Common myeloid progenitor, CD34-positive (primary cell): ENCODE data around the gene PMCH.
A peak's percentile ranks its signal among the peaks of the same experiment; 100 is the strongest.

ENCODE experiments used
- CTCF ChIA-PET: fragments of 350-600 bp; sonication (Branson Sonifier 250); formaldehyde crosslinking; loops from one replicate; lab custom pipeline; 2021; ENCODE audit warnings: antibody characterized with exemption; lab: Charles Lee
- POLR2A ChIA-PET: fragments of 350-600 bp; sonication (Branson Sonifier 250); formaldehyde crosslinking; loops from one replicate; lab custom pipeline; 2021; ENCODE audit warnings: antibody characterized with exemption; lab: Charles Lee
- DNase-seq, 3 donors: peaks; one replicate each; pipeline versions ENCODE4 v3.0.0 to v3.0.0-alpha.2; 2013
- H3K27ac ChIP-seq, 2 experiments: 1 replicate in 1 of 2; 2 replicates in 1 of 2; pipeline ENCODE4 v1.7.0; 2013; ENCODE audit warnings: inconsistent platforms in 2 of 2, low read length in 2 of 2, mild to moderate bottlenecking in 2 of 2, low read depth in 1 of 2, moderate library complexity in 1 of 2; ENCODE audit not compliant: severe bottlenecking in 2 of 2, insufficient read depth in 1 of 2, poor library complexity in 1 of 2
- H3K27me3 ChIP-seq, 5 experiments: replicated peaks in 2 of 5; 1 replicate in 3 of 5; 2 replicates in 2 of 5; pipeline versions ENCODE4 v1.6.1 to v1.7.0; 2013; ENCODE audit warnings: low read length in 4 of 5, mild to moderate bottlenecking in 2 of 5, moderate library complexity in 2 of 5, inconsistent platforms in 1 of 5; ENCODE audit not compliant: insufficient read depth in 5 of 5, control insufficient read depth in 4 of 5
- H3K36me3 ChIP-seq, 4 experiments: 1 replicate in 2 of 4; 2 replicates in 2 of 4; pipeline versions ENCODE4 v1.6.1 to v1.7.0; 2013; ENCODE audit warnings: low read length in 3 of 4, control low read depth in 1 of 4, mild to moderate bottlenecking in 1 of 4; ENCODE audit not compliant: control insufficient read depth in 4 of 4, insufficient read depth in 4 of 4
- H3K4me1 ChIP-seq, 4 experiments: 1 replicate in 3 of 4; 2 replicates in 1 of 4; pipeline versions ENCODE4 v1.6.1 to v1.7.1; 2013; ENCODE audit warnings: low read length in 3 of 4, mild to moderate bottlenecking in 3 of 4, control low read depth in 1 of 4, inconsistent platforms in 1 of 4, moderate library complexity in 1 of 4; ENCODE audit not compliant: control insufficient read depth in 4 of 4, insufficient read depth in 4 of 4; ENCODE audit errors: control extremely low read depth in 1 of 4
- H3K4me3 ChIP-seq, 7 experiments: 1 replicate in 4 of 7; 2 replicates in 3 of 7; pipeline versions ENCODE4 v1.5.1 to v1.7.0; 2013; ENCODE audit warnings: mild to moderate bottlenecking in 7 of 7, low read length in 6 of 7, moderate library complexity in 6 of 7, inconsistent platforms in 2 of 7, low read depth in 2 of 7, control low read depth in 1 of 7; ENCODE audit not compliant: insufficient read depth in 4 of 7, control insufficient read depth in 1 of 7; ENCODE audit errors: extremely low read depth in 1 of 7
- H3K9me3 ChIP-seq, 5 experiments: 1 replicate in 4 of 5; 2 replicates in 1 of 5; pipeline versions ENCODE4 v1.6.1 to v1.7.1; 2013; ENCODE audit warnings: low read length in 4 of 5, mild to moderate bottlenecking in 2 of 5, inconsistent platforms in 1 of 5, low read depth in 1 of 5, moderate library complexity in 1 of 5; ENCODE audit not compliant: control insufficient read depth in 4 of 5, insufficient read depth in 2 of 5; ENCODE audit errors: control extremely low read depth in 1 of 5
- WGBS: methylation state at CpG from one replicate; pipeline ENCODE4 v1.1.5; 2013; ENCODE audit not compliant: insufficient coverage; 5-methylcytosine and 5-hydroxymethylcytosine counted together

Gene PMCH

GRCh38 chr12:102174117-102174516 is 23.5 kb downstream of the PMCH start:
- no peak overlapping the region for H3K4me3 ChIP-seq
- WGBS: no CpG with 5 or more reads among the region's 2 CpGs
- ChIA-PET POLR2A (no interaction called here), CTCF (interaction anchor here (1.1 kb wide), 1 partner anchor 121 kb away, joined by 3 read pairs; no protein-coding TSS in a partner anchor)
- peaks cover 0 to 5% (median 0%) of the 10 kb centered on the region in 4 experiments for H3K4me1 ChIP-seq
- peak in 1 of 3 donors; percentile 21 for DNase-seq
- H3K27ac ChIP-seq: peak overlapping the region in 1 of 2 experiments; percentile 18
- peaks cover 0 to 25% (median under 1%) of the 10 kb centered on the region in 4 experiments for H3K36me3 ChIP-seq
- H3K9me3 ChIP-seq: no peaks in the 10 kb centered on the region
- H3K27me3 ChIP-seq: no peaks in the 10 kb centered on the region

- ChIA-PET CTCF (interaction anchor here (1.8 to 1.9 kb wide), 2 partner anchors 310 to 314 kb away, joined by 5 read pairs; no protein-coding TSS in a partner anchor), POLR2A (no interaction called here)
- Histone ChIP-seq H3K27ac (no peak overlapping the region), H3K4me3 (no peak overlapping the region), H3K4me1 (peaks cover 0 to 5% (median 0%) of the 10 kb centered on the region in 4 experiments), H3K27me3 (no peaks in the 10 kb centered on the region), H3K36me3 (peaks cover 0 to 14% (median under 1%) of the 10 kb centered on the region in 4 experiments), H3K9me3 (no peaks in the 10 kb centered on the region)
- DNase-seq: no peak
These were observed 25.2 kb downstream of the PMCH start for GRCh38 chr12:102172436-102172835.

GRCh38 chr12:102171951-102172350 is 25.7 kb downstream of the PMCH start:
- DNase-seq: no peak
- Histone ChIP-seq H3K4me3 (no peak overlapping the region), H3K4me1 (peaks cover 0 to 5% (median 0%) of the 10 kb centered on the region in 4 experiments), H3K27me3 (no peaks in the 10 kb centered on the region), H3K9me3 (no peaks in the 10 kb centered on the region), H3K36me3 (peaks cover 0 to 11% (median under 1%) of the 10 kb centered on the region in 4 experiments), H3K27ac (no peak overlapping the region)
- CTCF ChIA-PET: interaction anchor here (1.8 to 1.9 kb wide), 2 partner anchors 310 to 314 kb away, joined by 5 read pairs; no protein-coding TSS in a partner anchor
- POLR2A ChIA-PET: no interaction called here

GRCh38 chr12:102169922-102170621 is 27.6 kb downstream of the PMCH start:
- WGBS: no CpG with 5 or more reads among the region's 2 CpGs

GRCh38 chr12:102167821-102168604 is 29.6 kb downstream of the PMCH start:
- ChIA-PET CTCF (interaction anchor here (0.6 to 3.5 kb wide), 7 partner anchors 18 to 642 kb away, joined by 3 to 17 read pairs (median 4); no protein-coding TSS in a partner anchor), POLR2A (no interaction called here)
- peaks cover 0 to 7% (median 1%) of the 10 kb centered on the region in 4 experiments for H3K36me3 ChIP-seq
- no peak overlapping the region for H3K4me3 ChIP-seq
- DNase-seq: no peak
- H3K9me3 ChIP-seq: no peaks in the 10 kb centered on the region
- H3K4me1 ChIP-seq: no peaks in the 10 kb centered on the region
- H3K27ac ChIP-seq: no peak overlapping the region
- no peaks in the 10 kb centered on the region for H3K27me3 ChIP-seq

More at GRCh38 chr12:102169922-102170621, 27.6 kb downstream of the PMCH start:
- Histone ChIP-seq H3K27ac (no peak overlapping the region), H3K4me1 (peaks cover 0 to 5% (median 0%) of the 10 kb centered on the region in 4 experiments), H3K27me3 (no peaks in the 10 kb centered on the region), H3K4me3 (no peak overlapping the region), H3K36me3 (peaks cover 0 to 11% (median under 1%) of the 10 kb centered on the region in 4 experiments), H3K9me3 (no peaks in the 10 kb centered on the region)
- ChIA-PET POLR2A (no interaction called here), CTCF (interaction anchor here (0.7 to 3.5 kb wide), 13 partner anchors 9 to 596 kb away, joined by 3 to 17 read pairs (median 4); no protein-coding TSS in a partner anchor)
- peak; percentile 40 to 64 (median 50) for DNase-seq

- CTCF ChIA-PET: interaction anchor here (1.0 kb wide), 1 partner anchor 10 kb away, joined by 3 read pairs; no protein-coding TSS in a partner anchor
These were observed 34.2 kb downstream of the PMCH start for GRCh38 chr12:102163383-102163782.

More at GRCh38 chr12:102163383-102163782, 34.2 kb downstream of the PMCH start:
- Histone ChIP-seq H3K4me3 (no peak overlapping the region), H3K27ac (no peak overlapping the region), H3K27me3 (no peaks in the 10 kb centered on the region), H3K9me3 (no peaks in the 10 kb centered on the region), H3K4me1 (no peaks in the 10 kb centered on the region), H3K36me3 (peaks cover 0 to 4% (median 0%) of the 10 kb centered on the region in 4 experiments)
- DNase-seq: no peak
- POLR2A ChIA-PET: no interaction called here
- WGBS: no CpG with 5 or more reads among the region's 1 CpG
